B cell (primary cell): ENCODE data around the gene UBE2O. TPM values are rescaled to one million over a fixed set of nuclear protein-coding genes. Genes with fewer than 3 reads are reported as not detected.

Source experiments
- ATAC-seq: fragments of 200-7000 bp; cut with Tn5 transposase; one replicate; pipeline ENCODE4 v1.10.0; 2021; ENCODE audit warnings: low read depth, mild to moderate bottlenecking, moderate number of reproducible peaks, moderate library complexity
- CTCF ChIA-PET: fragments of 350-600 bp; sonication (Branson Sonifier 250); formaldehyde crosslinking; loops from one replicate; lab custom pipeline; 2021; ENCODE audit warnings: antibody characterized with exemption, inconsistent platforms; lab: Charles Lee
- POLR2A ChIA-PET: fragments of 350-600 bp; sonication (Branson Sonifier 250); formaldehyde crosslinking; loops from one replicate; lab custom pipeline; 2021; ENCODE audit warnings: antibody characterized with exemption; lab: Charles Lee
- DNase-seq: peaks from one replicate; pipeline ENCODE4 v3.0.0; 2013
- H2AFZ ChIP-seq: 2 replicates; pipeline ENCODE4 v1.6.1; 2012; ENCODE audit warnings: mild to moderate bottlenecking, low read depth, low read length; ENCODE audit not compliant: insufficient read depth, poor library complexity, severe bottlenecking
- H3K27ac ChIP-seq, 2 donors: 1 replicate in 1 of 2; 2 replicates in 1 of 2; pipeline ENCODE4 v1.5.1; 2012 to 2013; ENCODE audit warnings: low read length in 2 of 2, mild to moderate bottlenecking in 2 of 2, moderate library complexity in 1 of 2
- H3K27me3 ChIP-seq, 4 experiments: fragments of 200-600 bp in 1 of 4; sonication (generic) in 1 of 4; replicated peaks in 1 of 4; 1 replicate in 2 of 4; 2 replicates in 2 of 4; pipeline versions ENCODE4 v1.6.1 to v1.7.0; 2013 to 2016; ENCODE audit warnings: low read length in 3 of 4, mild to moderate bottlenecking in 2 of 4, mixed read lengths in 1 of 4, moderate library complexity in 1 of 4; ENCODE audit not compliant: insufficient read depth in 4 of 4, control insufficient read depth in 3 of 4; ENCODE audit errors: control extremely low read depth in 1 of 4
- H3K36me3 ChIP-seq, 2 experiments: replicated peaks in 1 of 2; 1 replicate in 1 of 2; 2 replicates in 1 of 2; pipeline versions ENCODE4 v1.6.1 to v1.7.1; 2013; ENCODE audit warnings: low read length in 1 of 2; ENCODE audit not compliant: insufficient read depth in 2 of 2, control insufficient read depth in 1 of 2; ENCODE audit errors: control extremely low read depth in 1 of 2, extremely low read depth in 1 of 2
- H3K4me1 ChIP-seq, 2 donors: fragments of 200-600 bp in 1 of 2; sonication (generic) in 1 of 2; 1 replicate in 1 of 2; 2 replicates in 1 of 2; pipeline versions ENCODE4 v1.5.1 to v1.6.1; 2013 to 2017; ENCODE audit warnings: low read length in 2 of 2; ENCODE audit not compliant: control insufficient read depth in 2 of 2, insufficient read depth in 2 of 2
- H3K4me2 ChIP-seq: replicated peaks from 2 replicates; pipeline ENCODE3; 2012; ENCODE audit warnings: mild to moderate bottlenecking, low read depth, low read length; ENCODE audit not compliant: poor library complexity, severe bottlenecking
- H3K4me3 ChIP-seq, 5 experiments: fragments of 200-600 bp in 1 of 5; sonication (generic) in 1 of 5; 1 replicate in 3 of 5; 2 replicates in 2 of 5; pipeline versions ENCODE4 v1.5.1 to v1.7.0; 2011 to 2016; ENCODE audit warnings: low read length in 4 of 5, mild to moderate bottlenecking in 4 of 5, low read depth in 2 of 5, control low read depth in 1 of 5, moderate library complexity in 1 of 5; ENCODE audit not compliant: insufficient read depth in 1 of 5; ENCODE audit errors: control extremely low read depth in 1 of 5, extremely low read depth in 1 of 5
- H3K79me2 ChIP-seq: fragments of 200-600 bp; sonication (generic); one replicate; pipeline ENCODE4 v1.6.0; 2016; ENCODE audit warnings: low read length; ENCODE audit not compliant: control insufficient read depth, insufficient read depth
- H3K9ac ChIP-seq: fragments of 200-600 bp; sonication (generic); 2 replicates; pipeline ENCODE4 v1.6.1; 2017; ENCODE audit warnings: mild to moderate bottlenecking, low read length, moderate library complexity
- H3K9me3 ChIP-seq, 3 donors: one replicate each; pipeline versions ENCODE4 v1.6.1 to v1.7.1; 2013; ENCODE audit warnings: low read length in 2 of 3; ENCODE audit not compliant: control insufficient read depth in 2 of 3, insufficient read depth in 1 of 3; ENCODE audit errors: control extremely low read depth in 1 of 3
- H4K20me1 ChIP-seq: 2 replicates; pipeline ENCODE4 v1.6.0; 2012; ENCODE audit warnings: mild to moderate bottlenecking, low read length; ENCODE audit not compliant: insufficient read depth, control insufficient read depth, poor library complexity, severe bottlenecking
- H3K27ac Mint-ChIP-seq: one replicate; pipeline ENCODE4 v1.8.0; 2021; ENCODE audit warnings: mixed read lengths
- H3K27me3 Mint-ChIP-seq: one replicate; pipeline ENCODE4 v1.8.0; 2021; ENCODE audit warnings: mixed read lengths
- H3K4me1 Mint-ChIP-seq: one replicate; pipeline ENCODE4 v1.8.0; 2021; ENCODE audit warnings: mixed read lengths
- H3K4me3 Mint-ChIP-seq: one replicate; pipeline ENCODE4 v1.8.0; 2021; ENCODE audit warnings: mixed read lengths
- H3K9me3 Mint-ChIP-seq: one replicate; pipeline ENCODE4 v1.8.0; 2022; ENCODE audit warnings: mixed read lengths; ENCODE audit not compliant: insufficient read depth
- EZH2 ChIP-seq: IDR thresholded peaks from 2 replicates; pipeline ENCODE4 v1.6.1; 2012; ENCODE audit warnings: borderline replicate concordance, low read depth, mild to moderate bottlenecking, moderate library complexity, low read length; ENCODE audit not compliant: insufficient read depth, poor library complexity, severe bottlenecking
- WGBS: methylation state at CpG from one replicate; pipeline ENCODE4 v1.1.5; 2013; ENCODE audit warnings: missing lambda C conversion rate; ENCODE audit not compliant: insufficient coverage; 5-methylcytosine and 5-hydroxymethylcytosine counted together
- intact Hi-C: fragments of 100-400 bp; cut with micrococcal nuclease; formaldehyde crosslinking; loops from one replicate; pipeline ENCODE4 v1.10.0; 2022
- polyA minus RNA-seq: library from RNA; depleted of rRNA, polyadenylated mRNA; stranded (reverse); fragments of >200 nt; gene quantifications from 2 replicates; pipeline ENCODE4 v1.2.3, GENCODE V29; 2012
- polyA plus RNA-seq: library from polyadenylated mRNA; depleted of rRNA; stranded (reverse); fragments of >200 nt; gene quantifications from 2 replicates; pipeline ENCODE4 v1.2.3, GENCODE V29; 2012
- total RNA-seq, 2 donors: library from RNA; stranded (reverse); fragments of 120-200 nt in 1 of 2; gene quantifications; 1 replicate in 1 of 2; 2 replicates in 1 of 2; pipeline versions ENCODE4 v1.2.3 to v1.2.4, GENCODE V29; 2013 to 2022
- TF ChIP-seq, protein P1 (sequence below): fragments of 200-600 bp; IDR thresholded peaks from one replicate; pipeline ENCODE4 v1.8.0; 2022; ENCODE audit warnings: antibody characterized with exemption, mild to moderate bottlenecking

UBE2O gene
- total RNA-seq = 54.0 and 62.4 TPM in 2 replicates
- total RNA-seq (2013) = 30.8 TPM
- polyA plus RNA-seq = 41.3 and 62.5 TPM in 2 replicates
- polyA minus RNA-seq = 39.3 and 72.1 TPM in 2 replicates

DNA sequence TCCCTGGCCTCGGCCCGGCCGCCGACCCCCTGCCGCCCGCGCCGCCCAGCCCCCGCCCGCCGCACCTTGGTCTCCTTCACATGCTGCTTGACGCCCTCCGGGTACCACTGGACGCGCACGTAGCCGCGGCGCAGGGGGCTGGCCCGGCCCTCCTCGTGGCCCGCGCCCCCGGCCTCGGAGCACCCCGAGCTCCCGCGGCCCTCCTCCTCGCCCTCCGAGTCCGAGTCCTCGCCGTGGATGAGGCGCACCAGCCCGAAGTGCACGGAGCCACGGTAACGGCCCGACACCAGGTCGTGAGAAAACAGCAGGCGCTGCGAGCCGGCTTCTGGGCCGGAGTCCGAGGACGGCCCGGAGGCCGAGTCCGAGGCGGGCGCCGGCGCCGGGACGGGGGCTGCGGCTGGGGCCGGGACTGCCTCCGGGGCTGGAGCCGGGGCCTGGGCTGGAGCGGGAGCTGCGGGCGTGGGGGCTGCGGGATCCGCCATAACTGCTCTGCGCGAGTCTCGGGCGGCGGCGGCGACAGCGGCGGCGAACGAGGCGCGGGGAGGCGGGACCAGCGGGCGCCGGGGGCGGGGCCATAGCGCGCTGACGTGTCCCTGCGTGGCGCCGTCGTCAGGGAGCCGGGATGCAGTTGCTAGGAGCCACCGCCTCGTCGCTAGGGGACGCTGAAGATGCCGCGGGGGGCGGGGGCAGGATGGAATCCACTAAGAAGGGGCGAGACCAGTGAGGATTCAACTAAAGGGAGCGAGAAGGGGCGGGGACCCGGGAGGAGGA is at the start of gene UBE2O:
UBE2O (minus strand) TSS at position 493 of the 771 bp plus-strand sequence; CDS start at position 482, 11 bp downstream.
- Histone ChIP-seq H3K27me3 (no peaks in the 10 kb centered on the region), H4K20me1 (peaks cover 46% of the 10 kb centered on the region), H3K4me3 (peak within 1 kb of the TSS; percentile 46 to 91 (median 72)), H3K79me2 (peaks cover 45% of the 10 kb centered on the region), H2AFZ (peak within 1 kb of the TSS; percentile 89), H3K36me3 (no peaks in the 10 kb centered on the region), H3K4me1 (peaks cover 22 to 26% of the 10 kb centered on the region in 2 donors), H3K9me3 (peaks cover 0 to 4% (median 0%) of the 10 kb centered on the region in 3 donors), H3K4me2 (peak within 1 kb of the TSS; percentile 83), H3K27ac (peak within 1 kb of the TSS; percentile 46 to 77), H3K9ac (peak within 1 kb of the TSS; percentile 85)
- DNase-seq (peak; percentile 95), ATAC-seq (peak; percentile 93)
- Mint-ChIP-seq H3K9me3 (no peaks in the 10 kb centered on the region), H3K4me3 (peak within 1 kb of the TSS; percentile 88), H3K27ac (peak within 1 kb of the TSS; percentile 88), H3K4me1 (peaks cover 37% of the 10 kb centered on the region), H3K27me3 (no peaks in the 10 kb centered on the region)
- POLR2A ChIA-PET = interaction anchor here (0.9 to 1.7 kb wide), 6 partner anchors 10 to 49 kb away, joined by 3 to 10 read pairs (median 4); partner anchors contain the start of gene RHBDF2
- under 1% methylated on average over 98 of the region's 101 CpGs for WGBS
- CTCF ChIA-PET = interaction anchor here (0.6 to 9.0 kb wide), 13 partner anchors 9 to 67 kb away, joined by 3 to 265 read pairs (median 6); partner anchors contain the start of genes AANAT and SPHK1
- TF ChIP-seq EZH2 = no peak
- TF ChIP-seq, protein P1, sequence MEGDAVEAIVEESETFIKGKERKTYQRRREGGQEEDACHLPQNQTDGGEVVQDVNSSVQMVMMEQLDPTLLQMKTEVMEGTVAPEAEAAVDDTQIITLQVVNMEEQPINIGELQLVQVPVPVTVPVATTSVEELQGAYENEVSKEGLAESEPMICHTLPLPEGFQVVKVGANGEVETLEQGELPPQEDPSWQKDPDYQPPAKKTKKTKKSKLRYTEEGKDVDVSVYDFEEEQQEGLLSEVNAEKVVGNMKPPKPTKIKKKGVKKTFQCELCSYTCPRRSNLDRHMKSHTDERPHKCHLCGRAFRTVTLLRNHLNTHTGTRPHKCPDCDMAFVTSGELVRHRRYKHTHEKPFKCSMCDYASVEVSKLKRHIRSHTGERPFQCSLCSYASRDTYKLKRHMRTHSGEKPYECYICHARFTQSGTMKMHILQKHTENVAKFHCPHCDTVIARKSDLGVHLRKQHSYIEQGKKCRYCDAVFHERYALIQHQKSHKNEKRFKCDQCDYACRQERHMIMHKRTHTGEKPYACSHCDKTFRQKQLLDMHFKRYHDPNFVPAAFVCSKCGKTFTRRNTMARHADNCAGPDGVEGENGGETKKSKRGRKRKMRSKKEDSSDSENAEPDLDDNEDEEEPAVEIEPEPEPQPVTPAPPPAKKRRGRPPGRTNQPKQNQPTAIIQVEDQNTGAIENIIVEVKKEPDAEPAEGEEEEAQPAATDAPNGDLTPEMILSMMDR = peak; percentile 62
- intact Hi-C loops = loop anchor here (1.0 to 5.0 kb wide), 4 partner anchors 26 to 274 kb away; partner anchors contain the start of genes JMJD6, METTL23 and RHBDF2
